Hematopoietic multipotent progenitor cell treated with erythropoietin and hydrocortisone succinate and interleukin-3 and kit ligand, for 6 days (in vitro differentiated cells): ENCODE data around the gene BFAR.
"Not testable (repeated sequence)": the region's sequence is repeated elsewhere in the genome, so short reads cannot be mapped to it uniquely, and the experiment has no call there.

Source experiments
- DNase-seq: peaks from one replicate; pipeline ENCODE4 v3.0.0-alpha.2; 2015

The BFAR gene

GRCh38 chr16:14636179-14636950 is 3.6 kb downstream of the BFAR start:
- not testable (repeated sequence) for DNase-seq

GRCh38 chr16:14636951-14637240 is 4.1 kb downstream of the BFAR start:
- DNase-seq: not testable (repeated sequence)

- DNase-seq: peak; percentile 30
Observed at GRCh38 chr16:14640538-14640937, 7.8 kb downstream of the BFAR start.

- no peak for DNase-seq
Observed at GRCh38 chr16:14641206-14641605, 8.5 kb downstream of the BFAR start.

DNA sequence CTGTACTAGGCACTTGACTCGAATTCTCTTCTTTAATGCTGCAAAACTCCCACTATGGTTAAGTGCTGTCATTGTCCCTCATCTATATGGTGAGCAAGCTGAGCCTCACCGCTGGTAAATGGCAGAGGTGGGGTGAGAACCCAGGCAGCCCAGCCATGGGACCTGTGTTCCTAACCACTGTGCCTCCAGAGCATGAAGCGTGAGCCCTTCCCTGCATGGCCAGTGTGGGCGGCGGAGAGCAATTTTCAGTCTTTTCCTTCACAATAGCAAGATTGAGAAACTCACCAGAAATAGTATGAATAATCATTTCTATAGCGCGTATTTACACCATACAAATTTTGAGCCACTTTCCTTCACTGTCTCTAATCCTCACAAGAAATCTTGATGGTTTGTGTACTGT is 9.2 kb downstream of the BFAR start:
- peak; percentile 41 for DNase-seq

- DNase-seq: no peak
Observed at GRCh38 chr16:14649816-14650215, 17.1 kb downstream of the BFAR start.

- no peak for DNase-seq
Observed at GRCh38 chr16:14650629-14651028, 17.9 kb downstream of the BFAR start.

GRCh38 chr16:14652726-14653125 is 20.0 kb downstream of the BFAR start:
- no peak for DNase-seq

DNA sequence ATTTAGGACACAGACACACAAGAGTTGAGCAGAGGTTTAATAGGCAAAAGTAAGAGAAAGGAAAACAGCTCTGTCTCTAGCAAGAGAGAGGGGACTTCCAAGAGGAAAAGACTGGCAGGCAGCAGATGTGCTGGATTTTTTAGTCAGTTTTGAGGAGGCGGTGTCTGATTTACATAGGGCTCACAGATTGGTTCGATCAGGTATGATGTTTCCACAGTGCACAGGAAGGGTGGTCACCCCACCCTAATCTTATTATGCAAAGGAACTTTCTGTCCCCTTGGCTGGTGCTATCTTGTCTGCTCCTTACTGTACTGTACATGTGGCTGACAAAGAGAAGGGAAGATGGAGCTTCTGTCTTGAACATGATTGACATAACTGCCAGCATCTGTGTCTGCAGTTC is 25.3 kb downstream of the BFAR start:
- peak; percentile 92 for DNase-seq

DNA sequence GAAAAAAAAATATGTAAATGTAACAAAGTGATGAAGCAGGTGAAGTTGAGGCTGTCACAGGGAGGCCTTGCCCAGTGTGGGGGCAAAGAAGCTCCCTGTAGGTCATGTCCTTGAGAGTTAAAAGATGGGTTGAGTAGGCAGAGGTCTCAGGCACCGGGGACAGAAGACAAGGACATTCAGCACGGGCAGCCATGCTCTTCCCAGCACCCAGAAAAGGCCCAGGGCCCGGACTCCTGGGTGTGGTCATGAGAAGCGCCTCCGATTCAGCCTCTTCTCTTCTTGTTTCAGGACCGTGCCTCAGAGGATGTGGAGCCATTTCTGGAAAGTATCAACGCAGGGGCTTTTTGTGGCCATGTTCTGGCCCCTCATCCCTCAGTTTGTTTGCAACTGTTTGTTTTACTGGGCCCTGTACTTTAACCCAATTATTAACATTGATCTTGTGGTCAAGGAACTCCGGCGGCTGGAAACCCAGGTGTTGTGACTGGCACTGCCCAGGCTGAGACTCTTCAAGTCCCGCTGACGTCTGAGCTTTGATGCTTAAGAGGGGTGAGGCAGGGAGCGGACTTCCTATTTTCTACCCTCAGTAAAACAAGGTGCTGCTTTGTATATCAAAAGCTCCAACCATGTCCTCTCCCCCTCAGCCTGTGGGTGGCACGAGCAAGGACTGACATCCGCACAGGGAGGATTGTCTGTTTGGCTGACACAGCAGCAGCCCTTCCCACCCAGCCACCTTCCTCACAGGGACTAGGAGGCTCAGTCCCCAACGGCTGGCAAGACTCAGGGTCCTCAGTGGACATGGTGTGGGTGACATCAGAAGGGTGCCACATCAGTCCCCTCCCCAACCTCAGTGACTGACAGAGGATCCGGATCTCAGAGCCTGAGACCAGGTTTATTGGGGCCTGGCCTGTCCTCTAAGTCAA is 34.9 kb downstream of the BFAR start:
- DNase-seq: no peak

- DNase-seq: no peak
Observed at GRCh38 chr16:14668556-14669223, 35.9 kb downstream of the BFAR start.

DNA sequence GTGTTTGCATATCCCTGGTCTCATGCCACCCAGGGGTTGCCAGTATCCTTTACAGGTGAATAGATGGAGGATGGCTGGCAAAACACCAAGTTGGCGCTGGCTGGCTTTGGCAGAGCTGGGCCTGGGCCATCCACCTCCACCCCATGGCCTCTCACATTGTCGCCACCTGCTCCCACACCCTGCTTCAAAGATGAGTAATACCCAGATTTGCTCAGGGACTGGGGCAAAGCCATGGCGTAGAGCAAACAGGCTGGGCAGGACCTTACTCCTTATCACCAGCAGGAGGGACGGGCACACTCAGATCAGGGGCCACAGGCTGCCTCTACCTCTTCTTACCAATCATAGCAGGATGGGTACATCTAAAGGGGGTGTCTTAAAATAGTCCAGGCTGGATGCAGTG is 37.0 kb downstream of the BFAR start:
- peak; percentile 12 for DNase-seq

- DNase-seq: no peak
Observed at GRCh38 chr16:14672403-14672971, 39.7 kb downstream of the BFAR start.

- no peak for DNase-seq
Observed at GRCh38 chr16:14676633-14677032, 43.9 kb downstream of the BFAR start.

- no peak for DNase-seq
Observed at GRCh38 chr16:14677627-14678026, 44.9 kb downstream of the BFAR start.

- no peak for DNase-seq
Observed at GRCh38 chr16:14678748-14679497, 46.2 kb downstream of the BFAR start.

DNA sequence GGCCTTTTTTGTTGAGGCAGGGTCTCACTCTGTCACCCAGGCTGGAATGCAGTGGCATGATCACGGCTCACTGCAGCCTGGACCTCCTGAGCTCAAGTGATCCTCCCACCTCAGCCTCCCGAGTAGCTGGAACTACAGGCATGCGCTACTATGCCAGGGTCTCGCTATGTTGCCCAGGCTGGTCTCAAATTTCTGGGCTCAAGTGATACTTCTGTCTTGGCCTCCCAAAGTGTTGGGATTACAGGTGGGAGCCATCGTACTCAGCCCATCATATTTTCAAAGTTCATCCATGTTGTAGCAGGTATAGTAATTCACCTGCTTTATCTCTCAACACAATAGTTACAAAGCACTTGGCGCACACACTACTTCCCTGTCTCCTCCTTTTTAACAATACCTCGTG is 47.6 kb downstream of the BFAR start:
- DNase-seq: not testable (repeated sequence)

GRCh38 chr16:14681115-14681514 is 48.4 kb downstream of the BFAR start:
- no peak for DNase-seq

DNA sequence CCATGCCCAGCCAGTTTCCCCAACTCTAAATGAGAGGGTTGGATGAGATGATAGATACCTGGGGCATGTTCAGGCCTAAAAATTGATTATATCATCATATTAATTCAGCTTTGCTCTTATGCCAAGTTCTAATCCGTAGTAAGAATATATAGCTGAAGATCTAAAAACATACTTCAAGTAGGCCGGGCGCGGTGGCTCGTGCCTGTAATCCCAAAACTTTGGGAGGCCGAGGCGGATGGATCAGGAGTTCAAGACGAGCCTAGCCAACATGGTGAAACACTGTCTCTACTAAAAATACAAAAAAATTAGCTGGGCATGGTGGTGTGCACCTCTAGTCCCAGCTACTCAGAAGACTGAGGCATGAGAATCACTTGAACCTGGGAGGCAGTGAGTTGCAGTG is 49.4 kb downstream of the BFAR start:
- DNase-seq: no peak

DNA sequence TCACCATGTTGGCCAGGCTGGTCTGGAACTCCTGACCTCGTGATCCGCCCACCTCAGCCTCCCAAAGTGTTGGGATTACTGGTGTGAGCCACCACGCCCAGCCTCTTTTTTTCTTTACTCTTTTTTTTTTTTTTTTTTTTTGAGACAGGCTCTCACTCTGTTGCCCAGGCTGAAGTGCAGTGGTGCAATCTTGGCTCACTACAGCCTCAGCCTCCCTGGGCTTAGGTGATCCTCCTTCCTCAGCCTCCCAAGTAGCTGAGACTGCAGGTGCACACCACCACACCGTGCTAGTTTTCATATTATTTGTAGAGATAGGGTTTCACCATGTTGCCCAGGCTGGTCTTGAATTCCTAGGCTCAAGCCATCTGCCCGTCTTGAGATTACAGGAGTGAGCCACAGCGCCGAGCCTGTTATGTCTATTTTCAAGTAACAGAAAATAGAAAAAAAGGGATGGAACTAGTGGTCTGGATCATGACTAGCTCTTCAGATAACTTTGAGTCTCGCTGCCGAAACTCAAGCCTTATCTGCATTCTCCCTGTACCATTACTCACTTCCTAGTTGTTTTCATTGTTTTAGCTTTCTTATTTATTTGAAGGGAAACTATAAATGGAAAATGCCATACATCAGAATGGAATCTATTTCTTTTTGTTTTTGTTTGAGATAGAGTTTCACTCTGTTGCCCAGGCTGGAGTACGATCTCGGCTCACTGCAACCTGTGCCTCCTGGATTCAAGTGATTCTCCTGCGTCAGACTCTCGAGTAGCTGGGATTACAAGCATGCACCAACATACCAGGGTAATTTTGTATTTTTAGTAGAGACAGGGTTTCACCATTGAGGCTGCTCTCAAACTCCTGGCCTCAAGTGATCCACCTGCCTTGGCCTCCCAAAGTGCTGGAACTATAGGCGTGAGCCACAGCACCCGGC is 53.4 kb downstream of the BFAR start:
- DNase-seq: peak; percentile 53

DNA sequence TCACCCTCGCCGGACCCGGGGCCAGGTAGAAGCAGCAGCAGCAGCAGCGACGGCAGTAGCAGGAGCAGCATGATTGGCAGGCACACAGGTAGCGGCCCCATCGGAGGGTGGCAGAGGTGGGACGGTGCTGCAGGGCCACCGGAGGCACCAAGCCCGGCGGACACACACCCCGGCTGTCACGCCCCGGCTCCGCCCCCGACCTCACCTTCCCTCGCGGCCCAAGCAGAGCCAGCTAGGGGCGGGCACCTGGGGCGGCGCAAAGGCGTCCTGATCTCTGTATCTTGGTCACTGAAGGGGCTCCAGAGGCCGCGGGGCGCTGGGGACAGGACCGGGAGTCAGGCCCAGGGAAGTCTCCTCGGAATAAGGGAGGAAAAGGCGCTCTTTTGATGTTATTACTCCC is 61.4 kb downstream of the BFAR start, which contains the start of gene PLA2G10:
TSS of gene PLA2G10 (minus strand) at position 180 of the 400 bp plus-strand sequence. CDS start at position 101, 79 bp downstream.
- DNase-seq: not testable (repeated sequence)
